Mucosa of descending colon (tissue), 3 donors: Measurements from ENCODE around the gene IQGAP2. TPM values are rescaled to one million over a fixed set of nuclear protein-coding genes. Genes with fewer than 3 reads are reported as not detected.
A peak's percentile ranks its signal among the peaks of the same experiment; 100 is the strongest.

ENCODE experiments used
- ATAC-seq: fragments of 200-7000 bp; cut with Tn5 transposase; one replicate; pipeline ENCODE4 v1.9.1; 2020; ENCODE audit warnings: mild to moderate bottlenecking, moderate library complexity
- DNase-seq, 3 donors: peaks; one replicate each; pipeline ENCODE4 v3.0.0-alpha.2; 2020
- H3K36me3 ChIP-seq: fragments of 200-600 bp; one replicate; pipeline ENCODE4 v1.8.0; 2021; ENCODE audit warnings: low read depth, mild to moderate bottlenecking
- H3K4me1 ChIP-seq: fragments of 200-600 bp; one replicate; pipeline ENCODE4 v1.8.0; 2021; ENCODE audit warnings: low read depth, mild to moderate bottlenecking
- H3K4me3 ChIP-seq: fragments of 200-600 bp; one replicate; pipeline ENCODE4 v1.8.0; 2021; ENCODE audit warnings: mild to moderate bottlenecking
- H3K9me3 ChIP-seq: fragments of 200-600 bp; one replicate; pipeline ENCODE4 v1.8.0; 2021; ENCODE audit warnings: mild to moderate bottlenecking
- intact Hi-C, 2 donors: fragments of 100-400 bp; cut with DNase I in 1 of 2; cut with micrococcal nuclease in 1 of 2; formaldehyde crosslinking; loops; one replicate each; pipeline versions ENCODE4 v1.11.0 to v1.11.1; 2022; cut with DNase I, micrococcal nuclease
- long read RNA-seq, 2 donors: library from polyadenylated mRNA; unstranded; transcript quantifications; one replicate each; pipeline ENCODE4 v2.0.0, GENCODE V29; 2019 to 2021
- total RNA-seq, 3 donors: library from RNA; stranded (reverse); fragmentation: NEBNext Ultra II Directional in 2 of 3; extraction: Animal tissue kit (Norgen Biotek cat#: 25700) in 2 of 3; gene quantifications; one replicate each; pipeline versions ENCODE4 v1.2.1 to v1.2.4, GENCODE V29; 2021 to 2023
- TF ChIP-seq, protein P1 (sequence below): fragments of 200-600 bp; IDR thresholded peaks from one replicate; pipeline ENCODE4 v1.8.0; 2022; ENCODE audit warnings: antibody characterized with exemption, mild to moderate bottlenecking
- donor health status: DM: no; HTN: no; CAD: no; lungs with moderate emphysema.
- donor health status: DM: no; HTN: no; CAD: no.
- donor health status: DM: no; HTN: yes; CAD: no.

IQGAP2 gene, protein sequence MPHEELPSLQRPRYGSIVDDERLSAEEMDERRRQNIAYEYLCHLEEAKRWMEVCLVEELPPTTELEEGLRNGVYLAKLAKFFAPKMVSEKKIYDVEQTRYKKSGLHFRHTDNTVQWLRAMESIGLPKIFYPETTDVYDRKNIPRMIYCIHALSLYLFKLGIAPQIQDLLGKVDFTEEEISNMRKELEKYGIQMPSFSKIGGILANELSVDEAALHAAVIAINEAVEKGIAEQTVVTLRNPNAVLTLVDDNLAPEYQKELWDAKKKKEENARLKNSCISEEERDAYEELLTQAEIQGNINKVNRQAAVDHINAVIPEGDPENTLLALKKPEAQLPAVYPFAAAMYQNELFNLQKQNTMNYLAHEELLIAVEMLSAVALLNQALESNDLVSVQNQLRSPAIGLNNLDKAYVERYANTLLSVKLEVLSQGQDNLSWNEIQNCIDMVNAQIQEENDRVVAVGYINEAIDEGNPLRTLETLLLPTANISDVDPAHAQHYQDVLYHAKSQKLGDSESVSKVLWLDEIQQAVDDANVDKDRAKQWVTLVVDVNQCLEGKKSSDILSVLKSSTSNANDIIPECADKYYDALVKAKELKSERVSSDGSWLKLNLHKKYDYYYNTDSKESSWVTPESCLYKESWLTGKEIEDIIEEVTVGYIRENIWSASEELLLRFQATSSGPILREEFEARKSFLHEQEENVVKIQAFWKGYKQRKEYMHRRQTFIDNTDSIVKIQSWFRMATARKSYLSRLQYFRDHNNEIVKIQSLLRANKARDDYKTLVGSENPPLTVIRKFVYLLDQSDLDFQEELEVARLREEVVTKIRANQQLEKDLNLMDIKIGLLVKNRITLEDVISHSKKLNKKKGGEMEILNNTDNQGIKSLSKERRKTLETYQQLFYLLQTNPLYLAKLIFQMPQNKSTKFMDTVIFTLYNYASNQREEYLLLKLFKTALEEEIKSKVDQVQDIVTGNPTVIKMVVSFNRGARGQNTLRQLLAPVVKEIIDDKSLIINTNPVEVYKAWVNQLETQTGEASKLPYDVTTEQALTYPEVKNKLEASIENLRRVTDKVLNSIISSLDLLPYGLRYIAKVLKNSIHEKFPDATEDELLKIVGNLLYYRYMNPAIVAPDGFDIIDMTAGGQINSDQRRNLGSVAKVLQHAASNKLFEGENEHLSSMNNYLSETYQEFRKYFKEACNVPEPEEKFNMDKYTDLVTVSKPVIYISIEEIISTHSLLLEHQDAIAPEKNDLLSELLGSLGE (N-terminal part only)
- 100 to 1,000 TPM in 1 of 3 donors, 10 to 100 TPM in 2; 59.7 to 159 (median 84.8) TPM for total RNA-seq
- long read RNA-seq, donor 1, full-length matches to known transcripts: 5 of 29 reads
- long read RNA-seq, donor 1, partial matches to known transcripts: 23 of 29 reads
- long read RNA-seq, donor 1, other reads (novel, unspliced or antisense): 1 of 29 reads
- long read RNA-seq, donor 2, partial matches to known transcripts: 8 of 11 reads
- long read RNA-seq, donor 2, other reads (novel, unspliced or antisense): 3 of 11 reads

DNA sequence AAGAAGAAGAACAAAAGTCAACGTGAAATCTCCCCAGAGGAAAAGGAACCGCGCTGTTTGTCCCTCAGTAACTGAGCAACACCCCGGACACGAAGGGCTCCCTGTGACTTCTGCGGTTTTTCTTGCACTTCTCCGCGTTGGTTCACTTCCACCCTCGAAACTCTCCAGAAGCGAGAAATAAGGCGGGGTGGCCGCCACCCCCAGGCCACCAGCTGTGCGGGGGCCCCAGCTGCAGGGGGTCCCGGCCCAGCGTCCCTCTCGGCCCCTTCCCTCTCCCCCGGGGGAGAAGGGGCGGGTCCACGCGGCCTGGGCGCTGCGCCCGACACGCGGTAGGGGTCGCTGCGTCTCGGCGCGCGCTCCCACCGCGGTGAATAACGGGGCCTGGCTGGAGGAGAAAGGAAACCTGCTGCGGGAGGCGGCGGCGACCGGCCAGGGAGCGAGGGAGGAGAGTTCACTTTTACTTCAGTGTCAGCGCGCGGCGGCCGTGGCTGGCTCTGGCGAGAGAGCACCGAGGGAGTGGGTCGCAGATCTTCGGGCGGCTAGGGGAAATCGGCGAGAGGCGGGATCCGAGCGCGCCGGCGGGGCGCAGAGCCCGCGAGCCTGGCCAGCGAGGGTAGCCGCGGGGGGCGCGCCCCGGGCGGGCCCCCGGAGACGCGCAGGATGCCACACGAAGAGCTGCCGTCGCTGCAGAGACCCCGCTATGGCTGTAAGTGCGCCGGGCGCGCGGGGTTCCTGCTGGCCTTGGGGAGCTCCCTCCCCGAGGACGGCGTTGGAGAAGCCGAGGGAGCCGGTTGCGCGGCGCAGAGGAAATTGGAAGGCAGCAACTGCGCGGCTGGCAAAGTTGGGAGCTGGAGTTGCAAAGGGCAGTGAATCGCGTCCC lies at the start of gene IQGAP2:
Gene IQGAP2 (plus strand): TSS at position 400 of the 880 bp plus-strand sequence. CDS start 261 bp downstream, at position 661.
- H3K9me3 ChIP-seq: no peaks in the 10 kb centered on the region
- ATAC-seq (peak; percentile 85), DNase-seq (peak; percentile 82 to 91 (median 90))
- peaks cover 14% of the 10 kb centered on the region for H3K4me1 ChIP-seq
- H3K36me3 ChIP-seq: no peaks in the 10 kb centered on the region
- intact Hi-C loops: loop anchor here in 1 of 2 donors (10.0 kb wide), 1 partner anchor 142 kb away; no protein-coding TSS in a partner anchor
- TF ChIP-seq, protein P1, sequence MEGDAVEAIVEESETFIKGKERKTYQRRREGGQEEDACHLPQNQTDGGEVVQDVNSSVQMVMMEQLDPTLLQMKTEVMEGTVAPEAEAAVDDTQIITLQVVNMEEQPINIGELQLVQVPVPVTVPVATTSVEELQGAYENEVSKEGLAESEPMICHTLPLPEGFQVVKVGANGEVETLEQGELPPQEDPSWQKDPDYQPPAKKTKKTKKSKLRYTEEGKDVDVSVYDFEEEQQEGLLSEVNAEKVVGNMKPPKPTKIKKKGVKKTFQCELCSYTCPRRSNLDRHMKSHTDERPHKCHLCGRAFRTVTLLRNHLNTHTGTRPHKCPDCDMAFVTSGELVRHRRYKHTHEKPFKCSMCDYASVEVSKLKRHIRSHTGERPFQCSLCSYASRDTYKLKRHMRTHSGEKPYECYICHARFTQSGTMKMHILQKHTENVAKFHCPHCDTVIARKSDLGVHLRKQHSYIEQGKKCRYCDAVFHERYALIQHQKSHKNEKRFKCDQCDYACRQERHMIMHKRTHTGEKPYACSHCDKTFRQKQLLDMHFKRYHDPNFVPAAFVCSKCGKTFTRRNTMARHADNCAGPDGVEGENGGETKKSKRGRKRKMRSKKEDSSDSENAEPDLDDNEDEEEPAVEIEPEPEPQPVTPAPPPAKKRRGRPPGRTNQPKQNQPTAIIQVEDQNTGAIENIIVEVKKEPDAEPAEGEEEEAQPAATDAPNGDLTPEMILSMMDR: peak; percentile 81
- H3K4me3 ChIP-seq: peak within 1 kb of the TSS; percentile 76

DNA sequence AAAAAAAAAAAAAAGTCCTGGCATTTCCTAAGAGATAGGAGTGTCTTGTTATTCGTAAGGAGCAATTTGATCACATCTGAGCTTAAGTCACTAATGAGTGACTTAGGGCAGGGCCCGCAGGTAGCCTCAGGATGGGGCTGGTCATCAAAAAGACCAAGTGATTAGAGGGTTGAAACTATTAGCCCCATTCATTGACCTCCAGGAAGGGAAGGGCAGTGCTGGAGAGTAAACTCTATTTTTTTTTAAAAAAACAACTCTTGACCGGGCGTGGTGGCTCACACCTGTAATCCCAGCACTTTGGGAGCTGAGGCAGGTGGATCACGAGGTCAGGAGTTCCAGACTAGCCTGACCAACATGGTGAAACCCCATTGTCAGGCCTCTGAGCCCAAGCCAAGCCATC lies 46.2 kb upstream of the IQGAP2 start:
- Histone ChIP-seq H3K4me1 (peaks cover 8% of the 10 kb centered on the region), H3K9me3 (no peaks in the 10 kb centered on the region), H3K4me3 (no peak overlapping the region), H3K36me3 (no peaks in the 10 kb centered on the region)
- intact Hi-C loops: no loop called here
- ATAC-seq (no peak), DNase-seq (no peak)
- TF ChIP-seq, protein P1: no peak

DNA sequence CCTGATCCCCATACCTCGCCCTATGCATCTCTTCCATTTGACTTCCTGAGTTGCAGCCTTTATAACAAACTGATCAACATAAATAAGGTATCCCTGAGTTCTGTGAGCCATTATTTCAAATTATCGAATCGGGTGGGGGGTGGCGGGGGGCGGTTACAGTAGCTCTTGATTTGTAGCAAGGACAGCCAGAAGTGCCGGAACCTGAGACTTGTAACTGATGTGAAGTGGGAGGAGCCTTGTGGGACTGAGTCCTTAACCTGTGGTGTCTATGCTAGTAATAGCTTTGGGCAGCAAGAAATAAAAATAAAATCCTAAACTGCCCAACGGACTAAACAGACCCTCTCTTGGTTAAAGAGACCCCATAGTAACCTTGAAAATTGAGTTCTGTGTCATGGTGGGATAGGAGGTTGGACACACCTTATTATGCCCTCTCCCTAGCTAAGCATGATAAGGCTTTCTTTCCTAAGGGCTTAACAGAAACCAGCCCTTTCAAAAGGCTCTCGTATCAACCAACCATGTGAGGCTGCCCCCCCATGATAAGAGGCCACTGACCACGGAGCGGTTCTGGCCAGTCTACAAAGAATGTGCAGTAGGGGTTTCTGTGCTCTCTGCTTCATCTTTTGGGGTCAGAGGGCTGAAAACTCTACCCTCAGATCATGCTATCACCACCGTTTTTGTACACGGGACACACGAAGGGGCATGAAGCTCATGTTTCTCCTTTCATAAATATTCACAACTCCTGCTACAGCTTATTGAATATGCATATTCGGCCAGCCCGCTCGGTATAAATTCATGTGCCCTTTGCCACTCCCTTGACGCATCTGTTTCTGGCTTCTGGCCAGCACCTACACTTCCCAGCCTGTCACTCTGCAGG lies 39.5 kb upstream of the IQGAP2 start:
- no peaks in the 10 kb centered on the region for H3K4me1 ChIP-seq
- DNase-seq: peak; percentile 73 to 85 (median 74)

DNA sequence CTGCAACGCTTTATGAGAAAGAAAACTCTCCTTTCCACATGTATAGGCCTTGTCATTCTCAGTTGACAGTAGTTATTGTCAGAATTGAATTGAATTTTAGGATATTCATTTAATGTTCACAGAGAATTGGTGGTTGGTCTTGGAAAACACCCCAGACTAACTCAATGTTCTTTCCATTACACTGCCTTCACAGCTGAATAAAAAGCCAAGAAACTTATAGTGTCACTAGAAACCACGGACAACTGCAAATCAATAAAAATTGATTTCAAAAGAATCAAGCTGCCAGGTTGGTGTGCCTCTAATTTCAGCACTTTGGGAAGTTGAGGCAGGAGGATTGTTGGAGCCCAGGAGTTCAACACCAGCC lies 38.9 kb upstream of the IQGAP2 start:
- no peaks in the 10 kb centered on the region for H3K36me3 ChIP-seq
- TF ChIP-seq, protein P1: no peak
- DNase-seq (no peak), ATAC-seq (no peak)
- no peak overlapping the region for H3K4me3 ChIP-seq
- H3K4me1 ChIP-seq: no peaks in the 10 kb centered on the region
- intact Hi-C loops: no loop called here
- H3K9me3 ChIP-seq: no peaks in the 10 kb centered on the region

More for the DNA sequence above, 39.5 kb upstream of the IQGAP2 start:
- Histone ChIP-seq H3K9me3 (no peaks in the 10 kb centered on the region), H3K4me3 (no peak overlapping the region), H3K36me3 (no peaks in the 10 kb centered on the region)
- intact Hi-C loops: no loop called here
- peak; percentile 98 for ATAC-seq
- TF ChIP-seq, protein P1: no peak
